ENCODE results near the gene RETREG2. TPM values are rescaled to one million over a fixed set of nuclear protein-coding genes. Genes with fewer than 3 reads are reported as not detected.

The RETREG2 gene
- polyA plus RNA-seq, 5 donors = 73.4 to 88.4 (median 80.1) TPM

GRCh38 chr2:219210886-219211362 is 32.8 kb downstream of the RETREG2 start:
- DNase-seq = no peak

GRCh38 chr2:219213026-219213415 is 34.9 kb downstream of the RETREG2 start:
- DNase-seq = no peak

GRCh38 chr2:219213486-219214071 is 35.5 kb downstream of the RETREG2 start:
- DNase-seq = no peak

GRCh38 chr2:219214141-219214540 is 36.1 kb downstream of the RETREG2 start:
- DNase-seq = no peak

- no peak for DNase-seq
Measured at GRCh38 chr2:219214786-219215185, 36.7 kb downstream of the RETREG2 start.

- no peak for DNase-seq
Measured at GRCh38 chr2:219215871-219216534, 37.9 kb downstream of the RETREG2 start.

- no peak for DNase-seq
Measured at GRCh38 chr2:219216535-219216915, 38.5 kb downstream of the RETREG2 start.

GRCh38 chr2:219218217-219218731 is 40.2 kb downstream of the RETREG2 start:
- no peak for DNase-seq

GRCh38 chr2:219218732-219219701 is 40.9 kb downstream of the RETREG2 start, which contains the start of gene ABCB6:
Gene ABCB6, minus strand, starts transcription at chr2:219218958. Its CDS starts 285 bp downstream, at chr2:219218673.
- peak; percentile 94 to 95 for DNase-seq

- DNase-seq = no peak
Measured at GRCh38 chr2:219219784-219220532, 41.9 kb downstream of the RETREG2 start.

- no peak for DNase-seq
Measured at GRCh38 chr2:219220652-219221402, 42.8 kb downstream of the RETREG2 start.

- DNase-seq = no peak
Measured at GRCh38 chr2:219221957-219222518, 44.0 kb downstream of the RETREG2 start.

- DNase-seq = no peak
Measured at GRCh38 chr2:219223831-219224610, 45.9 kb downstream of the RETREG2 start.

- DNase-seq = no peak
Measured at GRCh38 chr2:219225350-219225749, 47.3 kb downstream of the RETREG2 start.

- no peak for DNase-seq
Measured at GRCh38 chr2:219228041-219228910, 50.2 kb downstream of the RETREG2 start.

- DNase-seq = no peak
Measured at GRCh38 chr2:219228911-219229304, 50.8 kb downstream of the RETREG2 start.

- DNase-seq = peak; percentile 96 to 97
Measured at GRCh38 chr2:219229305-219230058, 51.4 kb downstream of the RETREG2 start, which contains the start of the genes ANKZF1 and ATG9A. Gene ANKZF1, plus strand, starts transcription at chr2:219229806. Its CDS starts 452 bp downstream, at chr2:219230258. Gene ATG9A, minus strand, starts transcription at chr2:219229636. Its CDS starts 1,612 bp downstream, at chr2:219228024.

Measured in right lung (tissue), 5 donors.